ENCODE results near the gene LRRC74B.
A peak's percentile ranks its signal among the peaks of the same experiment; 100 is the strongest.

LRRC74B gene

DNA sequence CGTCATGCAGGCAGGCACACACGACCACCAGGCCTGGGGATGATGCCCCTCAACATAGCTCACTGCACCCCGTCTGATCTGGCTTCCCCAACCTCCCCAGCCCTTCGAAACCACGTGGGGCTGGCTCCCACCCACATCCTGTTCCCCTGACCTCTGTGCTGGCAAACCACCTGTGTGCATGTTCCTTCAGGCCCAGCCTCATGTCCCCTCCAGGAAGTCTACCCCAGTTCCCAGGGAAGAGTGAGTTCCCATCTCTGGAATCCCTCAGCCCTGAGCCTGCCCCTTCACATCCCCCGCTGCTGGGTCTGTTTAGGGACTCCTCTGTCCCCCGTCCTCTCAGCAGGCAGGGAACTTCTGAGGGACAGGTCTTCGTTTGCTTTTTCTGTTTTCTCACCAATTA lies 20.5 kb upstream of the LRRC74B start:
- peak; percentile 52 for DNase-seq (ENCODE audit: low spot score)
- TF ChIP-seq, protein P1, sequence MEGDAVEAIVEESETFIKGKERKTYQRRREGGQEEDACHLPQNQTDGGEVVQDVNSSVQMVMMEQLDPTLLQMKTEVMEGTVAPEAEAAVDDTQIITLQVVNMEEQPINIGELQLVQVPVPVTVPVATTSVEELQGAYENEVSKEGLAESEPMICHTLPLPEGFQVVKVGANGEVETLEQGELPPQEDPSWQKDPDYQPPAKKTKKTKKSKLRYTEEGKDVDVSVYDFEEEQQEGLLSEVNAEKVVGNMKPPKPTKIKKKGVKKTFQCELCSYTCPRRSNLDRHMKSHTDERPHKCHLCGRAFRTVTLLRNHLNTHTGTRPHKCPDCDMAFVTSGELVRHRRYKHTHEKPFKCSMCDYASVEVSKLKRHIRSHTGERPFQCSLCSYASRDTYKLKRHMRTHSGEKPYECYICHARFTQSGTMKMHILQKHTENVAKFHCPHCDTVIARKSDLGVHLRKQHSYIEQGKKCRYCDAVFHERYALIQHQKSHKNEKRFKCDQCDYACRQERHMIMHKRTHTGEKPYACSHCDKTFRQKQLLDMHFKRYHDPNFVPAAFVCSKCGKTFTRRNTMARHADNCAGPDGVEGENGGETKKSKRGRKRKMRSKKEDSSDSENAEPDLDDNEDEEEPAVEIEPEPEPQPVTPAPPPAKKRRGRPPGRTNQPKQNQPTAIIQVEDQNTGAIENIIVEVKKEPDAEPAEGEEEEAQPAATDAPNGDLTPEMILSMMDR (IDR thresholded peaks at IDR 0.05) = no peak
- H3K4me3 ChIP-seq = no peak overlapping the region
- no peak overlapping the region for H3K27ac ChIP-seq

DNA sequence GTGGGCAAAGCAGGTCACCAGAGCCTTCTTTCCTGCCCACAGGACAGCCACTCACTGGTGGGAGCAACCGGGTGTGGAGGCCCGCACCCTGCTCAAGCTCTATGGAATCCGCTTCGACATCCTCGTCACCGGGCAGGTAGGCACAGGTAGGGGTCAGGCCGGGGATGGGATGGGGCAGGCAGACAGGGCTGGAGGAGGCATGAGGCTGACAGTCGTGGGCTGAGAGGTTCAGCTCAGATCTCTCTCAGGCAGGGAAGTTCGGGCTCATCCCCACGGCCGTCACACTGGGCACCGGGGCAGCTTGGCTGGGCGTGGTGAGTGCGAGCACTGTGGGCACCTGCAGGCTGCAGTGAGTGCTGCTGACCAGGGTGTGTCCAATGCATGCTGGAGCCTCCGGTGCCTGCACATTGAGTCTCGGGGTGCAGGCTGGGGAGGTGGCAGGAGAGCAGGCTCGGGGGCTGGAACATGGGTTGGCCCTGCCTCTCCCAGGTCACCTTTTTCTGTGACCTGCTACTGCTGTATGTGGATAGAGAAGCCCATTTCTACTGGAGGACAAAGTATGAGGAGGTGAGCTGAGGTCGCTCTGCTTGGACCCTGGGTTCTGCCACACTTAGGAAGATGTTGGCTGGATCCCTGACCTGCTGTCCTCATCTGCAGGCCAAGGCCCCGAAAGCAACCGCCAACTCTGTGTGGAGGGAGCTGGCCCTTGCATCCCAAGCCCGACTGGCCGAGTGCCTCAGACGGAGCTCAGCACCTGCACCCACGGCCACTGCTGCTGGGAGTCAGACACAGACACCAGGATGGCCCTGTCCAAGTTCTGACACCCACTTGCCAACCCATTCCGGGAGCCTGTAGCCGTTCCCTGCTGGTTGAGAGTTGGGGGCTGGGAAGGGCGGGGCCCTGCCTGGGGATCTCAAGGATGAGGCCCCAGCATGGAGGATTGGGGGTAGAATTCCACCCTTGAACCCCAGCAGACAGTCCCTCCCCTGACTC lies 19.7 kb upstream of the LRRC74B start:
- H3K27ac ChIP-seq = no peak overlapping the region
- TF ChIP-seq, protein P1 (IDR thresholded peaks at IDR 0.05) = no peak
- no peak for DNase-seq (ENCODE audit: low spot score)
- H3K4me3 ChIP-seq = no peak overlapping the region

DNA sequence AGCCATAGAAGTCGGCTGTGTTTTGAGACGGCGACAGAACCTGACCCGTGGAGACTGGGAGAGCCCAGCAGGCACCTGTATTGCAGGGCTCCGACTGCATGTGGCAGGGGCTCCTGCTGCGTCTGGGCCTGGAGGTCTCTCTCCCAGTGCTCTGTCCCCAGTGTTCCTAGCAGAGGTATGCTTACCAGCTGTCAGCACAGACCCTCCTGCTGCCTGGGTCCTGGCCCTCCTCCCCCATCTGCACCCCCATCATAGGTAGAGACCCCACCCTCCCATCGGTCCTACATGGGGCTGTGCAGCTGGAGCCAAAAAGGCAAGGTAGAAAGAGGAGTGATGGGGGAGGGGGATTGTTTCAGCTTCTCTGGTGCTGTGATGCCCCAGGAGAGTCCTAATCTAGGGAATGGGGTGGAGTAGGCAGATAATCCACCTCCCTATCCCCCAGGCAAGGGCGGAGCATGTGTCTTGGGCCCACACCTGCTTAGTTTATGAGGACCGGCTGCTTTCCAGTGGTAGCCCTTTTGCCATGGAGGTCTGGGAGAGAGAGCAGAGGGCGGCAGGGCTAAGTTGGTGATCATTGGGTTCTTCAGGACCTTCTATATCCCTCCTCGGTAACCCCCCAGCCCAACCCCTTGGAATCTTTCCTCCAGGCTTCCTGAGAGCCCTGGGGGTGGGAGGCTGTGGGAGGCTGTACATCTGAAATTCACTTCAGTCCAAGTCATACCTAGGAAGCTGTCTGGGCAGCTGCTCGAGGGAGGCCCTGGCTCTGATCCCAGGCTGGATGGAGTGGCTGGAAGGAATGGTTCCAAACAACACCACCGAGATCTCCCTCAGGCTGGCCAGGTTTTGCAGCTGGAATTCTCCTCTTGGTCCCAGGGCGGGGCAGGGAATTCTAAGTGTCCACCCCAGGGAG lies 18.7 kb upstream of the LRRC74B start:
- no peak for DNase-seq (ENCODE audit: low spot score)
- no peak overlapping the region for H3K4me3 ChIP-seq
- TF ChIP-seq, protein P1 (IDR thresholded peaks at IDR 0.05) = no peak
- H3K27ac ChIP-seq = no peak overlapping the region

DNA sequence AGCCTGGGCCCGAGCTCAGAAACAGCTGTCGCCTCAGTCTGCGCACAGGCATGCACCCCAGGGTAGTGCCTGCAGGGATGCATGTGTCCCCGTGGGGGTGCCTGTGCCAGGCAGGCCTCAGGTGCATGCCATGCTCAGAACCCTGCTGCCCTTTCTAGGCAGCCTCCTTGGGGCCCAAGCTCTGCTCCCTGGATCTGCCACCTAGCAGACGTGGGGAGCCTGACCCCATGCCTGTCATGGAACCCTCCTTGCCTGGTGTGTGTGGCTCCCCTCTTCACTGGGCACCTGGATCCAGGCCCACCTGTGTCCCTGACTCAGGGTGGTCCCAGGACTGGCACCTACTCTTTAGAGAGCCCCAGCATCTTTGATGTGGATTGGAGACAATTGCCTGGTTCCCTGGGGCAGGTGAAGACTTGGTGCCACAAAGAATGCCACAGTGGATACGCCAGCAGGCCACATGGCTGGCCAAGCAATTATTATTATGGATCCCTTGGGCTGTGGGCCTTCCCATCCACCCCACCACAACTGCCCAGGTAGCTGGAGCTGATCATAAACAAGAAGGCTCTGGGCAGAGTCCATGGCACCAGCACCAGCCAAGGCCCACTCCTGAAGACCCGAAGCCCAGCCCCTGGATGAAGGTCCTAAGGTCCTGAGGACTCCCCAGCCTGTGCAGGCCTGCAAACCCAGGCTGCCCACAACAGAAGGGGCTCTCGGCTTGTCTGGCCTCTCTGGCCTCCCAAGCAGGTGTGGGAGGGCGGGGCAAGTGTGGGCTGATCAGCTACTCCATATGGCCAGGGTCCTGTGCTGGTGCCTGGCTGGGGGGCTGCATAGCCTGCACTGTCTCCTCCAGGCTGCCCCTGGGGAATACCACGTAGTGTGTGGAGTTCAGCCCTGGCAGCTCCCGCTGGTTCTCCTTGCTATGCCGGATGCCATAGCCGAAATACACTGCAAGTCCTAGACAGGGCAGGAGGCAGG lies 17.2 kb upstream of the LRRC74B start:
- Histone ChIP-seq H3K27ac (no peak overlapping the region), H3K4me3 (no peak overlapping the region)
- TF ChIP-seq, protein P1 (IDR thresholded peaks at IDR 0.05) = no peak
- DNase-seq (ENCODE audit: low spot score) = no peak

DNA sequence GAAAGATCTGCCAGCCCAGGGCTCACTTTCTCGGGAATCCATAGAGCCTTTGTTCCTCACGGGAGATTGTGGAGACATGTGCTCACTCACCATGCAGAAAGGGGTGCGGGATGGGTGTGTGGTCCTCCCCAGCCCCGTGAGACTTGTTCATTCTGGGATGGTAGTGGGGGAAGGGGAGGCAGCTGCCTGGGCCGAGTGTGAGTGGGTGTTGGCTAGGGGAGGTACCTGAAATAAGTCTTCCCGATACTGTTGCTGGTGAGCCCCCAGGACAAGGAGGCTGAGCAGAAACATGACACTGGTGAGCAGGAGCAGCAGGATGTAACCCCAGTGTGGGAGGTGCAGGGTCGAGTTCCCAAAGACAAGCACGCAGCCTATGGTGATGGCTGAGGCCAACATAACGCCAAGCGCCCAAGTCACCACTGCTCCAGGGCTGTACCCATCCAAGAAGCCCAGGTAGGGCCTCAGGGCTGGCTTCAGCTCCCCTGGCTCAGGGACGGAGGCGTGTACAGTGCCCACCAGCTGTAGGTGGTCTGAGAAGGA lies 16.2 kb upstream of the LRRC74B start:
- no peak overlapping the region for H3K4me3 ChIP-seq
- TF ChIP-seq, protein P1 (IDR thresholded peaks at IDR 0.05) = no peak
- H3K27ac ChIP-seq = no peak overlapping the region
- DNase-seq (ENCODE audit: low spot score) = no peak

DNA sequence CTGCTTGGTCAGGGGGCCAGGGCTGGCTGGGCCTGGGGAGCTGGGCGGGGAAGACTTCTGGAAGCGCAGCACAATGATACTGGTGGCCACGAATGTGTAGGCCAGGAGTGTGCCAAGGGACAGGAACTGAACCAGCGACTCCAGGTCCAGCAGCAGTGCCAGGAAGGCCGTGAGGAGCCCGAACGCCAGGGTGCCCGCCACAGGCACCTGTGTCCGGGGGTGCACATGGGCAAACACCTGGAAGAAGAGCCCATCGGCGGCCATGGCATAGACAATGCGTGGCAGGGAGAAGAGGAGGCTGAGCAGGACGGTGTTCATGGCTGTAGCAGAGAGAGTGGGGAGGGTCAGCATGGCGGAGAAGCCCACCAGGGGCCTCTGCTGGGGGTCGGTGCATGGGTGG lies 15.7 kb upstream of the LRRC74B start:
- TF ChIP-seq, protein P1 (IDR thresholded peaks at IDR 0.05) = no peak
- DNase-seq (ENCODE audit: low spot score) = no peak
- Histone ChIP-seq H3K27ac (no peak overlapping the region), H3K4me3 (no peak overlapping the region)

All from coronary artery (tissue), 2 donors.